Epithelial cell of prostate (primary cell): ENCODE measurements around the gene PCSK7.
"Not testable (repeated sequence)": the region's sequence is repeated elsewhere in the genome, so short reads cannot be mapped to it uniquely, and the experiment has no call there.

Source experiments
- DNase-seq: peaks from one replicate; pipeline ENCODE4 v3.0.0-alpha.2; 2011; ENCODE audit warnings: low read depth, low spot score
- H3K27ac ChIP-seq: fragments of 450-650 bp; 2 replicates; pipeline ENCODE4 v1.5.1; 2017; ENCODE audit warnings: mild to moderate bottlenecking

Gene PCSK7

GRCh38 chr11:117218133-117218915, 13.5 kb downstream of the PCSK7 start:
- no peak for DNase-seq

GRCh38 chr11:117217141-117218084, 14.5 kb downstream of the PCSK7 start:
- DNase-seq, result no peak
- H3K27ac ChIP-seq, result no peak overlapping the region

More at GRCh38 chr11:117218133-117218915, 13.5 kb downstream of the PCSK7 start:
- H3K27ac ChIP-seq, result no peak overlapping the region

GRCh38 chr11:117214404-117215110, 17.3 kb downstream of the PCSK7 start:
- no peak for DNase-seq
- H3K27ac ChIP-seq, result no peak overlapping the region

- H3K27ac ChIP-seq, result no peak overlapping the region
- no peak for DNase-seq
Measured at GRCh38 chr11:117212697-117213355, 19.0 kb downstream of the PCSK7 start.

- H3K27ac ChIP-seq, result no peak overlapping the region
- DNase-seq, result no peak
Measured at GRCh38 chr11:117210620-117211019, 21.3 kb downstream of the PCSK7 start.

GRCh38 chr11:117209351-117210125, 22.3 kb downstream of the PCSK7 start:
- H3K27ac ChIP-seq, DNase-seq: not testable (repeated sequence)

GRCh38 chr11:117208710-117209109, 23.2 kb downstream of the PCSK7 start:
- not testable (repeated sequence) for DNase-seq

GRCh38 chr11:117207481-117207880, 24.4 kb downstream of the PCSK7 start:
- DNase-seq, H3K27ac ChIP-seq: not testable (repeated sequence)

More at GRCh38 chr11:117208710-117209109, 23.2 kb downstream of the PCSK7 start:
- H3K27ac ChIP-seq, result not testable (repeated sequence)

GRCh38 chr11:117206859-117207258, 25.0 kb downstream of the PCSK7 start:
- not testable (repeated sequence) for DNase-seq, H3K27ac ChIP-seq

- H3K27ac ChIP-seq, DNase-seq: not testable (repeated sequence)
Measured at GRCh38 chr11:117206111-117206510, 25.8 kb downstream of the PCSK7 start.

GRCh38 chr11:117205211-117205818, 26.6 kb downstream of the PCSK7 start:
- no peak overlapping the region for H3K27ac ChIP-seq
- DNase-seq, result no peak

GRCh38 chr11:117204283-117205080, 27.4 kb downstream of the PCSK7 start:
- DNase-seq, result no peak
- H3K27ac ChIP-seq, result no peak overlapping the region

GRCh38 chr11:117203069-117203407, 28.8 kb downstream of the PCSK7 start:
- H3K27ac ChIP-seq, result no peak overlapping the region
- no peak for DNase-seq

GRCh38 chr11:117202386-117203068, 29.3 kb downstream of the PCSK7 start:
- DNase-seq, result no peak
- H3K27ac ChIP-seq, result no peak overlapping the region

- no peak for DNase-seq
- H3K27ac ChIP-seq, result no peak overlapping the region
Measured at GRCh38 chr11:117201658-117202305, 30.1 kb downstream of the PCSK7 start.

- DNase-seq, result no peak
Measured at GRCh38 chr11:117200813-117201657, 30.8 kb downstream of the PCSK7 start.

More at GRCh38 chr11:117200813-117201657, 30.8 kb downstream of the PCSK7 start:
- H3K27ac ChIP-seq, result no peak overlapping the region
